DND-41 (cell line): ENCODE measurements around the gene AGA.
A peak's percentile ranks its signal among the peaks of the same experiment; 100 is the strongest.

Experiments used
- ATAC-seq: fragments of 200-7000 bp; cut with Tn5 transposase; 3 replicates; pipeline ENCODE4 v1.9.1; 2021; ENCODE audit warnings: low read depth; ENCODE audit not compliant: insufficient read depth
- DNase-seq: peaks from one replicate; pipeline ENCODE4 v3.0.0-alpha.2; 2020
- H2AFZ ChIP-seq: 2 replicates; pipeline ENCODE4 v1.6.0; 2012; ENCODE audit warnings: low read depth, low read length
- H3K27ac ChIP-seq: 2 replicates; pipeline ENCODE4 v1.5.1; 2012; ENCODE audit warnings: low read length, inconsistent platforms
- H3K27me3 ChIP-seq: fragments of 200-600 bp; sonication (generic); 2 replicates; pipeline ENCODE4 v1.6.0; 2012; ENCODE audit warnings: low read length, mild to moderate bottlenecking, inconsistent platforms; ENCODE audit not compliant: insufficient read depth, poor library complexity
- H3K36me3 ChIP-seq: 2 replicates; pipeline ENCODE4 v1.5.1; 2012; ENCODE audit warnings: low read length, inconsistent platforms; ENCODE audit not compliant: insufficient read depth
- H3K4me1 ChIP-seq: 2 replicates; pipeline ENCODE4 v1.5.1; 2012; ENCODE audit warnings: mild to moderate bottlenecking, low read length; ENCODE audit not compliant: insufficient read depth
- H3K4me2 ChIP-seq: 2 replicates; pipeline ENCODE4 v1.6.0; 2012; ENCODE audit warnings: mild to moderate bottlenecking, moderate library complexity, low read length, inconsistent platforms; ENCODE audit not compliant: insufficient read depth
- H3K4me3 ChIP-seq, 2 experiments: fragments of 200-600 bp in 1 of 2; shearing (Covaris generic) in 1 of 2; 2 replicates each; pipeline ENCODE4 v1.5.1; 2012 to 2016; ENCODE audit warnings: inconsistent platforms in 2 of 2, low read length in 2 of 2, mild to moderate bottlenecking in 2 of 2, low read depth in 1 of 2, moderate library complexity in 1 of 2
- H3K79me2 ChIP-seq: 2 replicates; pipeline ENCODE4 v1.6.0; 2012; ENCODE audit warnings: low read length, inconsistent platforms; ENCODE audit not compliant: insufficient read depth
- H3K9ac ChIP-seq: 2 replicates; pipeline ENCODE4 v1.6.0; 2012; ENCODE audit warnings: low read depth, mild to moderate bottlenecking, inconsistent platforms, low read length, moderate library complexity
- H3K9me3 ChIP-seq: 2 replicates; pipeline ENCODE4 v1.5.1; 2012; ENCODE audit warnings: low read length, moderate library complexity, mild to moderate bottlenecking, inconsistent platforms; ENCODE audit not compliant: insufficient read depth, severe bottlenecking
- H4K20me1 ChIP-seq: 2 replicates; pipeline ENCODE4 v1.6.0; 2012; ENCODE audit warnings: low read length; ENCODE audit not compliant: insufficient read depth
- CTCF ChIP-seq: IDR thresholded peaks from 2 replicates; pipeline ENCODE4 v1.5.1; 2012; ENCODE audit warnings: borderline replicate concordance, low read length, moderate library complexity, mild to moderate bottlenecking; ENCODE audit not compliant: poor library complexity, severe bottlenecking; ENCODE audit errors: extremely low read depth
- EZH2 ChIP-seq: IDR thresholded peaks from 3 replicates; pipeline ENCODE4 v1.6.1; 2012; ENCODE audit warnings: borderline replicate concordance, low read depth, mild to moderate bottlenecking, moderate library complexity, low read length, inconsistent platforms; ENCODE audit not compliant: severe bottlenecking

Gene AGA

GRCh38 chr4:177400030-177400429, 42.2 kb downstream of the AGA start:
- no peaks in the 10 kb centered on the region for H4K20me1 ChIP-seq
- ATAC-seq (no peak), DNase-seq (no peak)
- no peak overlapping the region for H3K9ac ChIP-seq
- no peak overlapping the region for H3K27ac ChIP-seq
- H3K36me3 ChIP-seq = no peaks in the 10 kb centered on the region
- H3K4me2 ChIP-seq = no peak overlapping the region
- H2AFZ ChIP-seq = no peak overlapping the region
- TF ChIP-seq EZH2 (no peak), CTCF (no peak)
- no peaks in the 10 kb centered on the region for H3K27me3 ChIP-seq
- H3K4me1 ChIP-seq = peaks cover 14% of the 10 kb centered on the region
- no peaks in the 10 kb centered on the region for H3K9me3 ChIP-seq
- H3K4me3 ChIP-seq = no peak overlapping the region
- no peaks in the 10 kb centered on the region for H3K79me2 ChIP-seq

DNA sequence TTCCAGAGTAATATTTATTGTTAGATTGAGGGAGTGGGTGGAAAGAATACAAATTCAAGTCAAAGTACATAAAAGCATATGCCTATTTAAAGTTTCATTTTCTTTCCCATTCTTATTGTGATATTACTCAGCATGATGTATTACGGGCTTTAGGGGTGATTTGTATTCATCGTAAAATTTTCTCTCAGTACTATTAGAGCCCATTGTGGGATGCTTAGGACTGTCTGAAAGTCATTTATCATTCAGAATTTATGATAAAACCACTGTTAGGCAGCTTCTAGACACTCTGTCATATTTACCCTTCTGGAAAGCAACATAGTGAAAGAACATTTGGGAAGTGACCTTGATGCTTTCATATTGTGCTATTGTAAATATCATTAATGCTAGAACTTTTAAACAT, 45.9 kb downstream of the AGA start:
- H2AFZ ChIP-seq = no peak overlapping the region
- H3K27me3 ChIP-seq = no peaks in the 10 kb centered on the region
- no peaks in the 10 kb centered on the region for H3K79me2 ChIP-seq
- no peaks in the 10 kb centered on the region for H4K20me1 ChIP-seq
- H3K36me3 ChIP-seq = no peaks in the 10 kb centered on the region
- H3K27ac ChIP-seq = no peak overlapping the region
- no peak overlapping the region for H3K9ac ChIP-seq
- H3K4me2 ChIP-seq = no peak overlapping the region
- H3K9me3 ChIP-seq = no peaks in the 10 kb centered on the region
- H3K4me1 ChIP-seq = peaks cover 17% of the 10 kb centered on the region
- ATAC-seq = no peak
- TF ChIP-seq CTCF (no peak), EZH2 (no peak)
- DNase-seq = no peak
- H3K4me3 ChIP-seq = no peak overlapping the region

DNA sequence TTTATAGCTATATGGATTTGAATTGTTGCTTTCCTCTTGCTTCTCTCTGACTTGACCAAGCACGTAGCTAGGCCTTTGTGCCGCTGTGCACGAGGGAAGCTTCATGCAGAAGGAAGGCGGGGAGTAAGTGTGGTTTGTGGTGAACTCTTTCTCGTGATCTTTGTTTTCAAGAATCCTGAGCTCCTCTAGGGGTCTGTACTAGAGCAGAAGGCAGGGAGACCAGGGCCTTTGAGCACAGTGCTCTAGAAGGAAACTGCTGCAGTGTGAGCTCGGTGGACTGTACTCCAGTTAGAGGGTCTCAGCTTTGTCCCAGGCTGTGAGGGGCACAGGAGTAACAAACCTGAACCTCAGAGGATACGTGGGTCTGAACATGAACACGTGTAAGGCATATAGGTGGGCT, 49.0 kb downstream of the AGA start:
- peak overlapping the region; percentile 73 for H2AFZ ChIP-seq
- ATAC-seq = peak; percentile 100
- peaks cover 16% of the 10 kb centered on the region for H3K4me1 ChIP-seq
- H4K20me1 ChIP-seq = no peaks in the 10 kb centered on the region
- no peaks in the 10 kb centered on the region for H3K9me3 ChIP-seq
- no peaks in the 10 kb centered on the region for H3K79me2 ChIP-seq
- peak overlapping the region; percentile 75 for H3K27ac ChIP-seq
- peak overlapping the region in 1 of 2 experiments; percentile 19; a peak in 1 of 4 replicates for H3K4me3 ChIP-seq
- H3K4me2 ChIP-seq = peak overlapping the region; percentile 53
- DNase-seq = peak; percentile 85
- no peak for TF ChIP-seq EZH2
- peak; percentile 53 for TF ChIP-seq CTCF
- H3K36me3 ChIP-seq = no peaks in the 10 kb centered on the region
- no peaks in the 10 kb centered on the region for H3K27me3 ChIP-seq
- peak overlapping the region; percentile 37 for H3K9ac ChIP-seq

DNA sequence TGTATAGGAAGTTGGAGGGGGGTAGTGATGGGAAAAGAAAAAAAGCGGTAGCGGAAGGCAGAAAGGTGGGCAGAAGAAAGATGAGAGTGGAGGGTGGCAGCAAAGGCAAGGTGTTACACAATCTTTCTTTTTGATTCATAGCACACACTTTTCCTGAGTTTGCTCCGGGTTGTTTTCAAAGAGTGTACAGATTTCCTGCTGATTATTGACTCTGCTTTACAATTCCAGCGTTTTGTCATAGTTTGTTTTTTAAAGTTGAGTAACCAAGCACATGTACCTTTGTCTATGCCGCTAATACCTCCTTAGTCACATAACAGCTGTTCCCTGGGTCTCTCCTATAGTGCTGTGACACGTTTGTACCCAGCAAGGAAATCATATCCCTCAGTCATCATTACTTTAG, 50.3 kb downstream of the AGA start:
- H3K9ac ChIP-seq = no peak overlapping the region
- ATAC-seq (no peak), DNase-seq (no peak)
- no peaks in the 10 kb centered on the region for H3K9me3 ChIP-seq
- no peaks in the 10 kb centered on the region for H4K20me1 ChIP-seq
- H3K4me3 ChIP-seq = no peak overlapping the region
- no peak overlapping the region for H2AFZ ChIP-seq
- no peak overlapping the region for H3K27ac ChIP-seq
- H3K4me2 ChIP-seq = no peak overlapping the region
- TF ChIP-seq EZH2 = no peak
- TF ChIP-seq CTCF = no peak
- no peaks in the 10 kb centered on the region for H3K79me2 ChIP-seq
- H3K4me1 ChIP-seq = peaks cover 16% of the 10 kb centered on the region
- no peaks in the 10 kb centered on the region for H3K36me3 ChIP-seq
- no peaks in the 10 kb centered on the region for H3K27me3 ChIP-seq
